K562 (cell line): ENCODE results near the gene LMBR1L. TPM values are rescaled to one million over a fixed set of nuclear protein-coding genes. Genes with fewer than 3 reads are reported as not detected.

ENCODE experiments used
- AFF4 ChIP-seq: sonication (generic); formaldehyde crosslinking; IDR thresholded peaks from 2 replicates; pipeline ENCODE4 v1.8.0; 2023; ENCODE audit warnings: mild to moderate bottlenecking, missing genetic modification reagents
- ARHGAP35 ChIP-seq: fragments of 450-650 bp; IDR thresholded peaks from 2 replicates; pipeline ENCODE4 v1.6.1; 2018; ENCODE audit not compliant: partially characterized antibody
- CAMTA2 ChIP-seq: fragments of 250-450 bp; sonication (Bioruptor Pico); conservative IDR thresholded peaks from 2 replicates; pipeline ENCODE4 v1.5.1; 2022
- CBX2 ChIP-seq: fragments of 200-600 bp; sonication (generic); IDR thresholded peaks from one replicate; pipeline ENCODE4 v1.6.1; 2012; ENCODE audit warnings: mild to moderate bottlenecking, low read length, inconsistent platforms; ENCODE audit not compliant: insufficient read depth, poor library complexity, severe bottlenecking
- CHAMP1 ChIP-seq: fragments of 450-650 bp; IDR thresholded peaks from 2 replicates; pipeline ENCODE4 v1.6.1; 2016; ENCODE audit warnings: mild to moderate bottlenecking
- CHD4 ChIP-seq: fragments of 200-600 bp; sonication (generic); IDR thresholded peaks from 3 replicates; pipeline ENCODE4 v1.6.1; 2012; ENCODE audit warnings: low read depth, mild to moderate bottlenecking, mixed read lengths, low read length, inconsistent platforms; ENCODE audit not compliant: insufficient read depth, insufficient replicate concordance, poor library complexity, severe bottlenecking
- CREBBP ChIP-seq: IDR thresholded peaks from one replicate; pipeline ENCODE4 v1.6.1; 2012; ENCODE audit warnings: low read depth, mild to moderate bottlenecking, control low read depth, inconsistent platforms, low read length
- DEAF1 ChIP-seq: fragments of 450-650 bp; formaldehyde crosslinking; IDR thresholded peaks from 2 replicates; pipeline ENCODE4 v1.4.0; 2020; ENCODE audit warnings: mild to moderate bottlenecking, moderate library complexity
- ELF1 ChIP-seq: fragments of 200-800 bp; sonication (Bioruptor generic); IDR thresholded peaks from 2 replicates; pipeline ENCODE4 v1.6.1; 2016; ENCODE audit warnings: missing genetic modification characterization, missing compliant biosample characterization
- KLF16 ChIP-seq: IDR thresholded peaks from 2 replicates; pipeline ENCODE4 v1.6.1; 2016; ENCODE audit warnings: antibody characterized with exemption
- NBN ChIP-seq: fragments of 450-650 bp; IDR thresholded peaks from 2 replicates; pipeline ENCODE4 v1.6.1; 2016; ENCODE audit warnings: low read depth, mild to moderate bottlenecking
- NELFE ChIP-seq: IDR thresholded peaks from 2 replicates; pipeline ENCODE4 v1.6.1; 2011; ENCODE audit warnings: mild to moderate bottlenecking; ENCODE audit not compliant: insufficient read depth, insufficient read length
- PREB ChIP-seq: sonication (generic); formaldehyde crosslinking; IDR thresholded peaks from 2 replicates; pipeline ENCODE4 v1.8.1; 2023; ENCODE audit warnings: mild to moderate bottlenecking, missing genetic modification reagents
- SMAD3 ChIP-seq: fragments of 450-650 bp; formaldehyde crosslinking; conservative IDR thresholded peaks from 2 replicates; pipeline ENCODE4 v1.4.0; 2020; ENCODE audit warnings: mild to moderate bottlenecking
- SMARCA4 ChIP-seq: fragments of 450-650 bp; IDR thresholded peaks from 2 replicates; pipeline ENCODE4 v1.6.1; 2016
- SREBF1 ChIP-seq: fragments of 150-350 bp; IDR thresholded peaks from 2 replicates; pipeline ENCODE4 v1.6.1; 2014; ENCODE audit warnings: antibody characterized with exemption, low read depth, low read length, borderline replicate concordance
- SUPT5H ChIP-seq: fragments of 450-650 bp; IDR thresholded peaks from 2 replicates; pipeline ENCODE4 v1.6.1; 2016
- ZFP36 ChIP-seq: fragments of 150-350 bp; IDR thresholded peaks from 2 replicates; pipeline ENCODE4 v1.6.1; 2018; ENCODE audit warnings: low read length, low read depth; ENCODE audit not compliant: partially characterized antibody
- ZNF274 ChIP-seq: IDR thresholded peaks from 2 replicates; pipeline ENCODE4 v1.6.1; 2011; ENCODE audit warnings: low read depth, mild to moderate bottlenecking, low read length, moderate library complexity, borderline replicate concordance
- ZNF644 ChIP-seq: fragments of 200-800 bp; sonication (Bioruptor generic); IDR thresholded peaks from 2 replicates; pipeline ENCODE4 v1.6.1; 2016; ENCODE audit warnings: low read depth, missing genetic modification characterization, missing compliant biosample characterization
- polyA plus RNA-seq, 8 experiments: library from polyadenylated mRNA; depleted of rRNA in 4 of 8; stranded (reverse) in 5 of 8; unstranded in 3 of 8; fragments of >200 nt; fragmentation: Nextera tagmentation in 2 of 8; fragmentation: Illumina TruSeq in 1 of 8; extraction: Ambion mirVana in 2 of 8; extraction: Trizol in 1 of 8; gene quantifications; 2 replicates each; pipeline versions ENCODE4 v1.2.1 to v1.2.3, GENCODE V29; 2011 to 2014; ENCODE audit warnings: inconsistent platforms in 1 of 8, missing spikeins in 1 of 8
- total RNA-seq, 7 experiments: library from RNA; depleted of rRNA in 6 of 7; stranded (reverse); fragments of >200 nt in 6 of 7; fragmentation: Illumina TruSeq in 2 of 7; extraction: Trizol in 2 of 7; gene quantifications; 2 replicates each; pipeline versions ENCODE4 v1.2.1 to v1.2.3, GENCODE V29; 2011 to 2021; ENCODE audit warnings: low replicate concordance in 1 of 7

Gene LMBR1L
- total and polyA plus RNA-seq, 9 of the 15 experiments (the other 6 are each of a cell fraction or from before 2014, with no cell fraction given) = 2.5 to 57.0 (median 31.1) TPM

- TF ChIP-seq PREB (CRISPR knock-in tag) (peak; percentile 76; the same call in 1 of the 2 replicates), CAMTA2 (CRISPR knock-in tag) (no peak), NELFE (no peak), ZNF274 (peak; percentile 66; the same call in 1 of the 2 replicates), SREBF1 (no peak), CBX2 (no peak), NBN (peak; percentile 99), SUPT5H (no peak), AFF4 (CRISPR knock-in tag) (peak; percentile 96), ZFP36 (no peak), SMARCA4 (peak; percentile 95), DEAF1 (CRISPR knock-in tag) (peak; percentile 73), CHAMP1 (no peak), SMAD3 (CRISPR knock-in tag) (0 out of 2 replicates have a peak, but pooled peaks have one; percentile 9), ZNF644 (tag) (0 out of 2 replicates have a peak, but pooled peaks have one; percentile 32), KLF16 (peak; percentile 96), ELF1 (tag) (no peak), CREBBP (no peak), ARHGAP35 (no peak), CHD4 (no peak)
Observed at GRCh38 chr12:49092086-49092815, 18.4 kb downstream of the LMBR1L start (continued).
